IPS-NIHi7 (cell line): ENCODE measurements around the gene CRYBB1.
"Not testable (repeated sequence)": the region's sequence is repeated elsewhere in the genome, so short reads cannot be mapped to it uniquely, and the experiment has no call there.

Experiments
- DNase-seq: peaks from one replicate; pipeline ENCODE4 v3.0.0; 2012; ENCODE audit warnings: mixed read lengths; ENCODE audit errors: extremely low spot score

Gene CRYBB1

GRCh38 chr22:26636296-26636695, 18.5 kb upstream of the CRYBB1 start:
- DNase-seq: no peak

GRCh38 chr22:26635117-26635516, 17.3 kb upstream of the CRYBB1 start:
- DNase-seq: no peak

DNA sequence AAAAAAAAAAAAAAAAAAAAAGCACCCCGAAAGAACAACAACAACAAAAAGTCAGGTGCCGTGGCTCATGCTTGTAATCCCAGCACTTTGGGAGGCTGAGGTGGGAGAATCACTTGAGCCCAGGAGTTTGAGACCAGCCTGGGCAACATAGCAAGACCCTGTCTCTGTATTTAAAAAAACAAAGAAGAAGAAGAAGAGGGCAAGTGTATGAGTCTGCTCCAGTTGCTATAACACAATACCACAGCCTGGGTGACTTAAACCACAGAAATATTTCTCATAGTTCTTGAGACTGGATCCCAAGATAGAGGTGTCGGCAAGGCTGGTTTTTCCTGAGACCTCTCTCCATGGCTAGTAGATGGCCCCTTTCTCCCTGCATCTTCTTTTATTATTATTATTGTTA, 16.4 kb upstream of the CRYBB1 start:
- no peak for DNase-seq

GRCh38 chr22:26632422-26633155, 14.8 kb upstream of the CRYBB1 start:
- DNase-seq: no peak

DNA sequence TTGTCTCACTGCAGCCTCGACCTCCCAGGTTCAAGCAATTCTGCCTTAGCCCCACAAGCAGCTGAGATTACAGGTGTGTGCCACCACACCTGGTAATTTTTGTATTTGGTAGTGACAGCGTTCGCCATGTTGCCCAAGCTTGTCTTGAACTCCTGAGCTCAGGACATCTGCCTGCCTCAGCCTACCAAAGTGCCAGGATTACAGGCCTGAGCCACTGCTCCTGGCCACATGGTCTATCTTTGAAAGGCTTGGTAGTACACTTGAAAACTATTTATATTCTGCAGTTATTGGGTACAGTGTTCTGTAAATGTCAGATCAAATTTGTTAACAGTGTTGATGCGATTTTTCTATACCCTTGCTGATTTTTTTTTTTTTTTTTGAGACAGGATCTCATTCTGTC, 13.5 kb upstream of the CRYBB1 start:
- no peak for DNase-seq

DNA sequence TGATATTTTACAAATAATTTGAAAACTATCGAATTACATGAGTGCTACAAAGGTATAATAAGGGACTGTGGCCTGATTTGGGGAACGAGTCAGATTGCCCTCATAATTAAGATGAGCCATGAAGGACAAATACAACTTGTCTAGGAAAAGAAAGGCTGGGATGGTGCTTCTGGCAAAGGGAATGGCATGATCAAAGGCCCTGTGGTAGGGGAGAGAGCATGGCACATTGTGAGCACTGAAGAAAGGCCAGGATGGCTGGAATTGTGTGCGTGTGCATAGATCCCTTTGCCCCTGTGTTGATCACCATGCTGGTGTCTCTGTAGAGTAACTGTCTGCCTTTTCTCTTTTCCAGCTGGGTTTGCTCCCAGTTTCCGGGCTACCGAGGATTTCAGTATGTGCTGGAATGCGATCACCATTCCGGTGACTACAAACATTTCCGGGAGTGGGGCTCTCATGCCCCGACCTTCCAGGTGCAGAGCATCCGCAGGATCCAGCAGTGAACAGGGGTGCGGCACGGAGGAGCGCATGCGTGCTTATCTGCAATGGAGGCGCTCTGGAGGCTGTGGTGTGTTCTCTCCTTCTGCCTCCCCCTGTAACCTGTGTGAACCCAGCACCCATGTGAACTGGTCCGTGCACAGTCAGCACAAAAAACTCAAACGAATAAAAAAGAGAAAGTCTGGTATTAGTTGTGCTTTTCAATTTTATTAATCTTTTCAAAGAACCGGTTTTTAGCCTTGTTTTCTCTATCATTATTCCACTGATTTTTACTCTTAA, 12.3 kb upstream of the CRYBB1 start:
- DNase-seq: no peak

DNA sequence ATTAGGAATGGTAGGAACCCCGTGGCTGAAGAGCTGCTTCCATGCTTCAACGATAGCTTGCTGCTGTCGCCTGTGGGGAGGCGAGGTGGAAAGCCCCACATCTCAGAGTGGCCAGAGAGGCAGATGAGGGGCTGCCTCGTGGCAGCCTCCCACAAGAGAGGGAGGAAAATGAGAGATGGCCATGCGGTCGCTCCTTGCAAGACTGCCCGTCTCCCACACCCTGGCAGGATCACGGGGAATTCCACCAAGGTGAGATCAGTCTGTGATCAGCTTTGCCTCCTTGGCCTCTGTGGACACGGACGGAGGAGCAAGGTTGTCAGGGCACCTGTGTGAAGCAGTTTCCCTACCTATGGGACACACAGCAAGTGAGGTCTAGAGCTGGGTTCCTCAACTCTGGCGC, 7.0 kb upstream of the CRYBB1 start:
- no peak for DNase-seq

- DNase-seq: no peak
These were observed 6.2 kb upstream of the CRYBB1 start for GRCh38 chr22:26623984-26624383.

- DNase-seq: no peak
These were observed 3.8 kb upstream of the CRYBB1 start, which contains the start of gene CRYBA4 for GRCh38 chr22:26621663-26622062. CRYBA4 (plus strand) TSS chr22:26621963; CDS start chr22:26622597, 634 bp downstream.

- no peak for DNase-seq
These were observed 2.4 kb upstream of the CRYBB1 start for GRCh38 chr22:26620197-26620596.

DNA sequence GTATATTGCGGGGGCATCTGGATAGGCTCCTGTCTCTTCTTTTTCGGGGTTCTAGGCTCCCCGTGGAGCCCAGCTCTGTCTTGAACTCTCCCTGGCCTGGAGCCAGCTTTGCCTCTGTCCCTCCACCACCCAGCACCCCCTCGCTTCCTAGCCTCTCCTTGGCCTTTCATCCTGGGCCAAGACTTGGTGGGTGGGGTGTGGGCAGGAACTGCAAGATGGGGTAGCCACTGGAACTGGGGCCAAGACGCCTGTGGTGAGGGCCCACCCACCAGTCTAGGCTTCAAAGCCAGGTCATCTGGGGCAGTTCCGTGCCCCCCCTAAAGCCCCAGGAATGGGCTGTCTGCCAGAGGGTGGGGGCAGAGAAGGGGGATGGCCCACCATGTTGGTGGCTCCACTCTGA, 1.7 kb upstream of the CRYBB1 start:
- no peak for DNase-seq

DNA sequence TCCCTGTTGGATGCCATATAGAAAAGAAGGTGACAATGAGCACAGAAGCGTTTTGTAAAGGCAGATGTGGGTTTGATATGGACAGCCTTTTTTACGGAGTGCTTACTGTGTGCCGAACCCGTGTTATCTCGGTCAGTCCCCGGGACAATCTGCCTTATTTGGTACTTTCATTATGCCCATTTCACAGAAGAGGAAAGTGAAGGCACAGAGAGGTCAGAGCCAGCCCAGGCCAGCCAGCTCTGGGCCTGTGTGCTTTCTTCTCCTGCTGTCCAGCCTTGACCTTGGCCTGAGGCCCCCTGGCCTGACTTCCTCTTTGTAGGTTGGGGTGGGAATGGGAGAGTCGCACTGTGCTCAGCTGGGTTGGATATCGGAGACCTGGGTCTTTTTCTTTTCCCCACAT, 628 bp upstream of the CRYBB1 start:
- no peak for DNase-seq

DNA sequence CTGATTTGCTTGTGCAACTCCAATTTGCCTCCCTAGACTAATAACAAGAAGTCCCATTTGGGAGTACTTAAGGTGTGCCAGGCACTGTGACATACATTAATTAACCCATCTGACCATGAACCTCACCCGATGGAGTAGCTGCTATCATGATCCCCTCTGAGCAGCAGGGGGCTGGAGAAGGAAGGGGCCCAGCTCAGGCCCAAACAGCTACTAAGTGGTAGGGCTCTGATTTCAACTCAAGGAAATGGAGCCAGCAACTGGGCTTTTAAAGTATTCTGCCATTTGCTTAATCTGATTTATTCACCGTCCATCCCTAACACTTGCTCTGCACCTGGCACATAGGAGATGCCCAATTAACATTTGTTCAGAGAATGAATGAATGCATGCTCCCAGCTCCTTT, 1.2 kb downstream of the CRYBB1 start:
- no peak for DNase-seq

DNA sequence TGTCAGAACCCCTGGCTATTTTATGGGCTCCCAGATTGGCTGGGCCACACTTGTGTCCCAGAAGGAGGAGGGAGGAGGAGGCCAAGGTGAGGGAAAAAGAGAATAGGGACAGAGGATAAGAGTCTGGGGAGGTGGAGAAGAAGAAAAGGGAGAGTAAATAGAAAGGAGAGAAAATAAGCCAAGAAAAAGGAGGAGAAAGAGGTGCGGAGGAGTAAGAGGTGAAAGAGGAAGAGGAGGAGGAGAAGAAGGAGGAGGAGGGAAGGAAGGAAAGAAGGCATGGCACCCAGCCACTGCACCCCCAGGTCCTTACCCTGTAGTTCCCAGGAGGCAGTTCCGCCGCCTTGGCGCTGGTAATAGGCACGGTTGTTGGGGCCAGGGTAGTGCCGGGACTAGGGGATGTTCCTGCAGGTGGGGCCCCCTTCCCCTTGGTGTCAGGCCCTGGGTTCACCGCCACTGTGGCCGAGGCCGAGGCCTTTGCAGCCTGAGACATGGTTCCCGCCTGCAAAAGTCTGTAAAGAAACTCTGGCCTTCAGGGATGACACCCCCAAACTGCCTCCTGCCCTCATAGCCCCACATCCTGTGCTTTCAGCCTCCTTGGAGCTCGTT, 1.9 kb downstream of the CRYBB1 start:
- no peak for DNase-seq

DNA sequence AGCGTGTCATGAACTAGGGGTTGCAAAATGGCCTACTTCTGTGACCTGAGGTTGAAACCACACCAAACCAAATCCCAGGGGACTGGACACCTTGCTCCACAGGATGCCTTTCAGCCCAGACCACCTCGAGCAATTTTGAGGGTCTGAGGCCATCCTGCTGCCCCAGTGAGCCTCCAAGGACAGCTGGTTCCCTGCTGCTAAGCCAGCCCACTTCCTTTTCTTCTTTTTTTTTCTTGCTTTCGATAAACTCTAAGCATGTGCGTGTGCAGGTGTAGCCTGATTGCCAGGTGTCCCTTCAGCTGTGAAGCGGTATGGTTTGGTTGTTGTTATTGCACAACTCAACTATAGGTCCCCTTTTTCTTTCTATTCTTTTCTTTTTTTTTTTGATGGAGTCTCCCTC, 2.7 kb downstream of the CRYBB1 start:
- no peak for DNase-seq

- no peak for DNase-seq
These were observed 3.5 kb downstream of the CRYBB1 start for GRCh38 chr22:26614322-26614721.

GRCh38 chr22:26613753-26614152, 4.1 kb downstream of the CRYBB1 start:
- DNase-seq: not testable (repeated sequence)

DNA sequence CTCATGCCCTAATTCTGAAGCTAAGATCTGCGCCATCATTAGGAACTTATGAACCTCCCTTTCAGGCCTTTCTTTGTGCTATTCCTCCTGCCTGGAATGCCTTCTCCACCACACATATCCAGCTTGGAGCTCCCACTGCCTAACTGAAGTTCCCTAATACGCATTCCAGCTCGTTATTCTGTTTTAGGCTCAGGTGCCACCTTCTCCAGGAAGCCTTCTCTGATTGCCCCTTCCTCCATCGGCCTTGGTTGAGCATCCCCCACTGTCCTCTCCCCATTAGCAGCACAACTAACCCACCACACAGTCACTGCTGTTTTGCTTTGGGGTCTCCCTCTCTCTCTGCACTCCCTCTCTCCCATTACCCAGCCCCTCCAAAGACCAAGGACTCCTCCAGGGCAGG, 5.2 kb downstream of the CRYBB1 start:
- no peak for DNase-seq

DNA sequence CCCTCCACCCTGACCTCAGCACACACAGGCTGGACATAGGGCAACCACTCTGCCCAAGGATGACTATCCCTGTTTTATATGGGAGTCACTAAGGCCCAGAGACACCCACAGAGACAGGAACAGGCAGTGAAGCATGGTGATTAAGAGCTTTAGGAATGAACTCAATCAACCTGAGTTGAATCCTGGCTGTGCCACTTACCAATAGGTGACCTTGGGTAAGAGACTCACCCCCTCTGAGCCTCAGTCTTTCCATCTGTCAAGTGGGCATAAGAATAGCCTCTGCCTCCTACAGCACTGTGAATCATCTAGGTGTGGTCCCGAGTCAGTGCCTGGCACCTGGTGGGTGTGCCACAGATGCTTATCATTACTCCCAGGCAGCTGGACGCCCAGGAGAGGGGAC, 6.8 kb downstream of the CRYBB1 start:
- DNase-seq: no peak

DNA sequence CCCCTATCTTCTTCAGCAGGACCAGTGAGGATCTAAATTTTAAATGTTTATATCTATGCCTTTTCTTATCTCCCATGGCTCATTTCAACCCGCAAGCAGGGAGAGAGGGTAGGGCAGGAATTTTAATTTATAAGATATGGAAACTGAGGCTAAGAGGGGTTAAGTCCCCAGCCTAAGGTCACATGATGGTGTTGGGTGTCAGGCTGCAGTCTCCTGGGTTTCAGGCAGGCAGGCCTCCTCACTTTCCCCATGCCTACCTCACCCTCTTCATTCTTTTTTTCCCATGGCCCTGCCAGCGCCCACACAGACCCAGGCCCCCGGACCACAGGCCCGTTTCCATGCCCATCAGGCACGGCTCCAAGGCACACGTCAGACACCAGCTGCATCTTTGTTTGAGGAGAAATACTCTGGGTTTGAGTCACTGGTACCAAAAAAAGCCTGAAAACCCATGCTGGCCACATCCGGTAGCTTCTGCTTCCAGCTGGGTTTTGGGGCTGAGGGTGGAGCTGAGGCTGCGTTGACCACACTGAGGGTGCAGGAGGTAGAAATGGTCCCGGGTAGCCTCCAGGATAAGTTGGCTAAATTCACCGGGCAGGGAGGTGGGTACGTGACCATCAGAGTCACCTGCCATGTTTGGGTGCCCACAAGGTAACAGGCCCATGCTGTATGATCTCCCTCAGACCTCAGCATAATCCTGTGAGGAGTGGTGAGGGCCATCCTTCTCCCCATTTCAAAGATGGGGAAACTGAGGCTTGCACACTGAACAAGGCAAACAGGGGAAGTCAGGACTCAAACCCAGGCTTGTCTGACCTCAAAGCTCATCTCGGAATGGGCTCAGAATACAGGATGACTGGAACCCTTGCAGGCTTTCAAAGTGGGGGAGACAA, 7.5 kb downstream of the CRYBB1 start:
- no peak for DNase-seq

- DNase-seq: no peak
These were observed 8.5 kb downstream of the CRYBB1 start for GRCh38 chr22:26609287-26609686.

DNA sequence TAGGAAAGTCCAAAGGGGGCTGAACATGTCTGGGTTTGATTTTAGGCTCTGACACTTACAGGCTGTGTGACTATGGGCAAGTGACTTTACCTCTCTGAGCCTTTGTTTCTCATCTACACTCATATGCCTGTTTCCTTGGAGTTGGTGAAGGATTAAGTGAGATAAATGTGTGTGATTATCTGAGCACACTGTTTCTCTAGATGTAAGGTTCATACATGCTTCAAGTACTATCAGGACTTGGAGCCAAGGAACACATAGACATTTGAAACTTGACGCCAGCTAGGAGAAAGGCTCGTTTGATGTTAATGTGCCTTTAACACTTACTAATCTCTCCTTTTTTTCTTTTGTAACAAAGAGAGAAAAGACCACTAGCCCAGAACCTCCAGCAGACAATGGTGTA, 9.7 kb downstream of the CRYBB1 start:
- DNase-seq: no peak
